ENCODE results near the gene AIPL1.

The AIPL1 gene

GRCh38 chr17:6467567-6467966, 32.6 kb upstream of the AIPL1 start:
- H3K4me3 ChIP-seq (ENCODE audit: insufficient read depth, low read depth, low read length) = no peak overlapping the region
- no peaks in the 10 kb centered on the region for H3K36me3 ChIP-seq (ENCODE audit: control insufficient read depth, insufficient read depth, low read length)
- 92 to 100% methylated on average over 1 of the region's 1 CpG for WGBS, 2 experiments
- peaks cover 13% of the 10 kb centered on the region for H3K4me1 ChIP-seq (ENCODE audit: control insufficient read depth, insufficient read depth, low read length)
- H3K27me3 ChIP-seq (ENCODE audit: control insufficient read depth, insufficient read depth, low read length, poor library complexity, severe bottlenecking) = no peaks in the 10 kb centered on the region
- no peak overlapping the region for H3K27ac ChIP-seq (ENCODE audit: insufficient read depth, low read depth, low read length, poor library complexity, severe bottlenecking)
- no peaks in the 10 kb centered on the region for H3K9me3 ChIP-seq (ENCODE audit: control insufficient read depth, low read length)

GRCh38 chr17:6465206-6466003, 30.5 kb upstream of the AIPL1 start:
- Histone ChIP-seq H3K4me1 (ENCODE audit: control insufficient read depth, insufficient read depth, low read length) (peaks cover 23% of the 10 kb centered on the region), H3K36me3 (ENCODE audit: control insufficient read depth, insufficient read depth, low read length) (no peaks in the 10 kb centered on the region), H3K4me3 (ENCODE audit: insufficient read depth, low read depth, low read length) (no peak overlapping the region), H3K27me3 (ENCODE audit: control insufficient read depth, insufficient read depth, low read length, poor library complexity, severe bottlenecking) (no peaks in the 10 kb centered on the region), H3K27ac (ENCODE audit: insufficient read depth, low read depth, low read length, poor library complexity, severe bottlenecking) (no peak overlapping the region), H3K9me3 (ENCODE audit: control insufficient read depth, low read length) (no peaks in the 10 kb centered on the region)
- WGBS, 2 experiments = 89 to 90% methylated on average over 19 of the region's 19 CpGs

DNA sequence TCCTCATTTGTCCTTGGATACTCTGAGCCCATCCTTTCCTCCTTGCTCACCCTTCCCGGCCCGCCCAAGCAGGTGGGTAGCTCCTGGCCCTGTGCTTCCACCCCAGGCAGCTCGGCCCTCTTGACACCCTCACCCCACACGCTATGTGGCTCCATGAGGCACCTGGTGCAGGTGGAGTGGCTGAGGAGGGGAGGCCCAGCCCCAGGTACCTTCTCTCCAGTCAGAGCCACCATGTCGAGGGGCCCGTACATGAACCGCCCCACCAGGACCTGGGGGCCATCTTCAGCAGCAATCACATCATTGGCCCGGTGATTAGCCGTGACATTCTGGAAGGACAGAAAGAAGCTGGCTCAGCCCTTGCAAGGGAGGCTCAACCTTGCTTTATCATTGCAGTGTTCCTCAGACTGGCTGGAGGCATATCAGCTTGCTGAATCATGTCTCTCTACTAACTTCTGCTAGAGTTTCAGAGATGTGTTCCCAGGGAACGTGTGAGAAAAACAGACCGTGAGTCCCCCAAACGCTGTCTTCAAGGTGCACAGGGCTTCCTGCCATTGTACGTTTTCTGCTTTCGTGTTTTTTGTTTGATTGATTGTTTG, 29.6 kb upstream of the AIPL1 start:
- no peak overlapping the region for H3K27ac ChIP-seq (ENCODE audit: insufficient read depth, low read depth, low read length, poor library complexity, severe bottlenecking)
- WGBS, 2 experiments = 95% methylated on average over 14 of the region's 14 CpGs
- no peaks in the 10 kb centered on the region for H3K27me3 ChIP-seq (ENCODE audit: control insufficient read depth, insufficient read depth, low read length, poor library complexity, severe bottlenecking)
- H3K4me3 ChIP-seq (ENCODE audit: insufficient read depth, low read depth, low read length) = no peak overlapping the region
- no peaks in the 10 kb centered on the region for H3K9me3 ChIP-seq (ENCODE audit: control insufficient read depth, low read length)
- peaks cover 21% of the 10 kb centered on the region for H3K4me1 ChIP-seq (ENCODE audit: control insufficient read depth, insufficient read depth, low read length)
- no peaks in the 10 kb centered on the region for H3K36me3 ChIP-seq (ENCODE audit: control insufficient read depth, insufficient read depth, low read length)

GRCh38 chr17:6463616-6464445, 28.9 kb upstream of the AIPL1 start:
- Histone ChIP-seq H3K27ac (ENCODE audit: insufficient read depth, low read depth, low read length, poor library complexity, severe bottlenecking) (no peak overlapping the region), H3K36me3 (ENCODE audit: control insufficient read depth, insufficient read depth, low read length) (no peaks in the 10 kb centered on the region), H3K27me3 (ENCODE audit: control insufficient read depth, insufficient read depth, low read length, poor library complexity, severe bottlenecking) (no peaks in the 10 kb centered on the region), H3K9me3 (ENCODE audit: control insufficient read depth, low read length) (no peaks in the 10 kb centered on the region), H3K4me3 (ENCODE audit: insufficient read depth, low read depth, low read length) (no peak overlapping the region), H3K4me1 (ENCODE audit: control insufficient read depth, insufficient read depth, low read length) (peaks cover 20% of the 10 kb centered on the region)
- 91 to 93% methylated on average over 24 of the region's 24 CpGs for WGBS, 2 experiments

GRCh38 chr17:6462692-6463091, 27.8 kb upstream of the AIPL1 start:
- WGBS, 2 experiments = 77 to 98% methylated on average over 2 of the region's 2 CpGs

DNA sequence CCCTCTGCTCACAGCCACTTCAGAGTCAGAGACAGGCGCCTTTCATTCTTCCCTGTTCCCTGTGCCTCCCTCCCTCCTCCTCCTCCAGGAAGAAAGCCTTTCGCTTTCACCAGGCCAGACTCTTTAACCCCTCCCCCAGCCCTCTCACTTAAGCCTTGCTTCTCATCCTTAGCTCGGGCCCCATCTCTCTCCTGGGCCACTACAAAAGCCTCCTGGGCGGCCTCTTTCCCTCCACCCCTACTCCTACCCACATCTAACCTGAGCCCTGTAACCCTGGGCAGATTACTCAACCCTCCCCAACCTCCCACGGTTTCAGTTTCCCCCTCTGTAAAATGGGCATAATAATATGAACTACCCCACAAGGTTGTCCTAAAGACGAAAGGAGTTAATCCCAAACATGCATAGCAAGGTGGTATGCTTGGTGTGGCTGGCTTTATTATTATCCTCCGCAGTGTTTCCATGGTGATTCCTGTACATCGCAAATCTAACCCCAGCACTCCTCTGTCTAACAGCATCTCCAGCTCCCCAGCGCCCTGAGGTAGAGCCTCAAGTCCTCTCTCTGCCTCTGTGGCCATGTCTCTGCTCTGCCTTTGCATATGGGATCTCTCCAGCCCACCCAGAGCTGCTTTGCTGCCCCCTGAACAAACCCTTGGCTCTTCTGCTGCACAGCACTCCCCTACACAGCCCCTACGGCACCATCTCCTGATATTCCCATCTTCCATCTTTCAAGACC, 27.0 kb upstream of the AIPL1 start:
- Histone ChIP-seq H3K27me3 (ENCODE audit: control insufficient read depth, insufficient read depth, low read length, poor library complexity, severe bottlenecking) (no peaks in the 10 kb centered on the region), H3K27ac (ENCODE audit: insufficient read depth, low read depth, low read length, poor library complexity, severe bottlenecking) (peak overlapping the region; percentile 22), H3K4me3 (ENCODE audit: insufficient read depth, low read depth, low read length) (no peak overlapping the region), H3K4me1 (ENCODE audit: control insufficient read depth, insufficient read depth, low read length) (peaks cover 33% of the 10 kb centered on the region), H3K36me3 (ENCODE audit: control insufficient read depth, insufficient read depth, low read length) (no peaks in the 10 kb centered on the region), H3K9me3 (ENCODE audit: control insufficient read depth, low read length) (no peaks in the 10 kb centered on the region)
- 44 to 46% methylated on average over 10 of the region's 10 CpGs for WGBS, 2 experiments

More at GRCh38 chr17:6462692-6463091, 27.8 kb upstream of the AIPL1 start:
- H3K4me1 ChIP-seq (ENCODE audit: control insufficient read depth, insufficient read depth, low read length) = peaks cover 30% of the 10 kb centered on the region
- H3K27me3 ChIP-seq (ENCODE audit: control insufficient read depth, insufficient read depth, low read length, poor library complexity, severe bottlenecking) = no peaks in the 10 kb centered on the region
- H3K36me3 ChIP-seq (ENCODE audit: control insufficient read depth, insufficient read depth, low read length) = no peaks in the 10 kb centered on the region
- H3K4me3 ChIP-seq (ENCODE audit: insufficient read depth, low read depth, low read length) = no peak overlapping the region
- no peaks in the 10 kb centered on the region for H3K9me3 ChIP-seq (ENCODE audit: control insufficient read depth, low read length)
- no peak overlapping the region for H3K27ac ChIP-seq (ENCODE audit: insufficient read depth, low read depth, low read length, poor library complexity, severe bottlenecking)

DNA sequence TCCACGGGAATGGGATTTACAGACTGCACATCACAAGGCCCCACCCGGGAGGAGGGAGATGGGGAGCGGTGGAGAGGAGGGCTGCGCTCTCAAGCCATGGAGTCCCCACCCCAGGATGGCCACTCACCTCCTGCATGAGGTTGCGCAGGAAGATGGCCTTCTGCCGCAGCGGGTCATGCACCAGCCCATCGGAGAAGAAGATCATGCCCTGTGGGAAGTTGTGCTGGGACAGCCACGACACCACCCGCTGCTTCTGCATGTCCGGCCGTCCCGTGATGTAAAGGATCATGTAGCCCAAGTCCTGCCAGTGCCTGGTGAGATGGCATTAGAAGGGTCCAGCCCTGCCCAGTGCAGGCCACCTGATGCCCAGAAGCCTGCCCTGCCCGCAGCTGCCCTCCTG, 26.3 kb upstream of the AIPL1 start:
- peaks cover 35% of the 10 kb centered on the region for H3K4me1 ChIP-seq (ENCODE audit: control insufficient read depth, insufficient read depth, low read length)
- WGBS, 2 experiments = 81 to 88% methylated on average over 14 of the region's 14 CpGs
- peak overlapping the region; percentile 22 for H3K27ac ChIP-seq (ENCODE audit: insufficient read depth, low read depth, low read length, poor library complexity, severe bottlenecking)
- H3K27me3 ChIP-seq (ENCODE audit: control insufficient read depth, insufficient read depth, low read length, poor library complexity, severe bottlenecking) = no peaks in the 10 kb centered on the region
- no peaks in the 10 kb centered on the region for H3K9me3 ChIP-seq (ENCODE audit: control insufficient read depth, low read length)
- no peak overlapping the region for H3K4me3 ChIP-seq (ENCODE audit: insufficient read depth, low read depth, low read length)
- H3K36me3 ChIP-seq (ENCODE audit: control insufficient read depth, insufficient read depth, low read length) = no peaks in the 10 kb centered on the region

- Histone ChIP-seq H3K27me3 (ENCODE audit: control insufficient read depth, insufficient read depth, low read length, poor library complexity, severe bottlenecking) (no peaks in the 10 kb centered on the region), H3K36me3 (ENCODE audit: control insufficient read depth, insufficient read depth, low read length) (no peaks in the 10 kb centered on the region), H3K4me1 (ENCODE audit: control insufficient read depth, insufficient read depth, low read length) (peaks cover 35% of the 10 kb centered on the region), H3K27ac (ENCODE audit: insufficient read depth, low read depth, low read length, poor library complexity, severe bottlenecking) (no peak overlapping the region), H3K4me3 (ENCODE audit: insufficient read depth, low read depth, low read length) (no peak overlapping the region), H3K9me3 (ENCODE audit: control insufficient read depth, low read length) (no peaks in the 10 kb centered on the region)
- WGBS, 2 experiments = 88 to 89% methylated on average over 9 of the region's 9 CpGs
These were observed 25.7 kb upstream of the AIPL1 start for GRCh38 chr17:6460531-6461161.

- H3K4me3 ChIP-seq (ENCODE audit: insufficient read depth, low read depth, low read length) = no peak overlapping the region
- no peaks in the 10 kb centered on the region for H3K27me3 ChIP-seq (ENCODE audit: control insufficient read depth, insufficient read depth, low read length, poor library complexity, severe bottlenecking)
- H3K27ac ChIP-seq (ENCODE audit: insufficient read depth, low read depth, low read length, poor library complexity, severe bottlenecking) = no peak overlapping the region
- H3K9me3 ChIP-seq (ENCODE audit: control insufficient read depth, low read length) = no peaks in the 10 kb centered on the region
- H3K4me1 ChIP-seq (ENCODE audit: control insufficient read depth, insufficient read depth, low read length) = peaks cover 45% of the 10 kb centered on the region
- 79 to 82% methylated on average over 14 of the region's 14 CpGs for WGBS, 2 experiments
- H3K36me3 ChIP-seq (ENCODE audit: control insufficient read depth, insufficient read depth, low read length) = no peaks in the 10 kb centered on the region
These were observed 23.6 kb upstream of the AIPL1 start for GRCh38 chr17:6458460-6458950.

Measured in ectodermal cell (in vitro differentiated cells).